Measurements from ENCODE around the gene SPX.
A peak's percentile ranks its signal among the peaks of the same experiment; 100 is the strongest.

The SPX gene, protein sequence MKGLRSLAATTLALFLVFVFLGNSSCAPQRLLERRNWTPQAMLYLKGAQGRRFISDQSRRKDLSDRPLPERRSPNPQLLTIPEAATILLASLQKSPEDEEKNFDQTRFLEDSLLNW

DNA sequence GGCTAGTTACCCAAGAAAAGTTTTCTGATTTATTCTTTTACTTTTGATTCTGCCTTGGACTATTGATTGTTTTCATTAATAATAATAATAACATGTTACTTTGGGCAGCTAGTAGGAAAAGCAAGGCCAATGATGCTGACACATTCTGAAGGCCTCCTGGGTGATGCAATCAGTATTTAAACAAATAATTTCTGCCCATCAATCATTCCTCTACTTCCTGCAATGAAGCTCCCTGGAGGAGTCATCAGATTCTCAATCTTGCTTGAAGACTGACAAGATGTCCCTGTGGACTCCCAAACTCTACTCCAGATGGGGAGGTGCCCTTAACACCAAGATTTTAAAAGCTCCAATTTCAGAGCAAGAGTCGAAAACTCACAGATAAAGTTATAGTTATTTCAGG is at the start of gene SPX:
TSS of gene SPX (plus strand) at position 244 of the 400 bp plus-strand sequence. CDS start 177 bp downstream, outside the sequence.
- ATAC-seq (no peak), DNase-seq (no peak)

DNA sequence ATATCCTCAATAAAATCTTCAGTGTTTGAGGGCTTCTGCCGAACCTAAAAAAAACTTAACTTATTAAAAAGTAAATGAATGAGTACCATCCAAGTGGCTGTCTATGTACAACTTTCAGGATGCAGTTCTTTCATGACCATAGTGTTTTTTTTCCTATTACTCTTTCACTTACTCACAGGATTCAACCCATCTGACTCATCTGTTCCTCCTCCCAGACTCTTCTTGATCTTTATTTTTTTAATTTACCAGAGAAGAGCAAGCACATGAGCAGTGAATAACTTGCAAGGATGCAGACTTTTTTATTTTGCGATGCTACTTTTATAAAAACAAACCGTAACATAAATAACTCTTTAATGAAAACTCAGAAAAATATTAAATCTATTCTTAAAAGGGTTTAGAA is 49.1 kb upstream of the SPX start:
- no peak for DNase-seq
- peak; percentile 87 for ATAC-seq

DNA sequence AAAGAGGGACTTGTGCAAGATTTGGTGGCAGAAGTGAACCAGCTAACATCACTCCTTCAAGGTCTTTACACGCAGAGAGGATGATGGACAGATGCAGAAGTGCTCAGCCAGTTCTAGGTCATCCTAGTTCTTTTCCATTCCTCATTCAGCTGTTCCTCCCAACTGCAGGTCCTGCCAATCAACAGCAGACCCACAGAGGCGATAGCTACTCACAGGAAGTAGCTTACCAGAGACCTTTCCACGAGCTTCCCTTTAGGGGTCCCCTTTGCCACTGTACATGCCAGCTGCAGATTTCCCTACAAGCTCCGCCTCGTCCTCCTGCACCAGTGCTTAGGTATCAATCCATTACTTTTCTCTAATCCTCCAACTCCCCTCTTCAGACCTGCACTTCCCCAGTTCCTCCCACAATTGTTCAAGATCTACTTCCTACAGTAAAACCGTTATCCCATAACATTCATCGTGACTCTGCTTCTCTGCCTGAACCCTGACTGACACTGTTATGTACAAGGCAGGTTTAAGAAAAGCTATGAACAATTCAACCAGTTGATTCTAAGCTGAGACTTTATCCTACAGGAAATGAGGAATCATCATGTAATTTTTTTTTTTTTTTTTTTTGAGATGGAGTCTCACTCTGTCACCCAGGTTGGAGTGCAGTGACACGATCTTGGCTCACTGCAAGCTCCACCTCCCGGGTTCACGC is 47.2 kb upstream of the SPX start:
- no peak for DNase-seq
- no peak for ATAC-seq

DNA sequence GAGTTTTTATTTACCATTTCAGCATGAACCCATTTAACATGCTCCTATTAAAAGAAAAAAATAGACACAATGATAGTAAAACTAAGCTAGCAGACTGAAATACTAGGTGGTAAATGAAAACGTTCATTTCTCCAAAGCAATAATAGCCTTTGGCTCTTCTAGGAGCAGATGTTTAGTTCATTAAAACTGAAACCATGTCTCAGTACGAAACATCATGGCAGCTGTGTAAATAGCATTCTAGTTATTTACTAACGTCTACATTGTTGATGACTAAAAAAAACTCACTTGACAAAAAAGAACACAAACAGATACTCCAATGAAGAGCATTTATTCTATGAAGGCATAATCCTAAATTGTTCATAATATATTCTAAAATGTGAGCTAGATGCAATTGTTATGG is 42.6 kb upstream of the SPX start:
- ATAC-seq: no peak
- DNase-seq: no peak

DNA sequence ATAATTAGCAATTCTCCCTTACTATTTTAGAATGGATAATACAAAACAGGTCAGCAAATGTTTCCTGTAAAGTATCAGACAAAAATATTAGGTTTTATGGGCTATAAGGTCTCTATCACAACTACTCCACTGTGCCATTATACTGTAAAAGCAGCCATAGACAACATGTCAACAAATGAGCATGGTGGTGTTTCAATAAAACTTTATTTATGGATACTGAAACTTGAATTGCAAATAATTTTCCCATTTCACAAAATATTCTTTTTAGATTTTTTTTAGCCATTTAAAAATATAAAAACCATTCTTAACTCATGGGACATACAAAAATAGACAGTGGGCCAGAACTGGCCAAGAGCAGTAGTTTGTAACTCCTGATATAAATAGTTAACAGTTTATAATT is 40.1 kb upstream of the SPX start:
- DNase-seq (no peak), ATAC-seq (no peak)

DNA sequence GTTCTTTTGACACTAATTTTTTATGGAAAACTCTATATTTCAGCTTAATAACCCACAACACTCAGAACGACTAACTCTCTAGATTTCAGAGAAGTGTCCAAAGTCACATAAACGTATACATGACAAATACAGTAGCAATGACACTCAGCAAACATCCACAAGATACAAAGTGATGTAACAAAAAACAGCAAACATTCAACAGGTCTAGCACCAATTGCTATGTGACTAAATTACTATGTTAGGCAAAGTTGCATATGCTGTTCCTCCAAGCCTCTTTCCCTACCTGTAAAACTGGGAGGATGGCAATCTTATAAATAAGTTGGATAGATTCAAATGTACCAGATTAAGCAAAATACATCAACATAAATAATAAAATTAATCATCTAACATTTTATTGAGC is 26.3 kb upstream of the SPX start:
- ATAC-seq (no peak), DNase-seq (no peak)

DNA sequence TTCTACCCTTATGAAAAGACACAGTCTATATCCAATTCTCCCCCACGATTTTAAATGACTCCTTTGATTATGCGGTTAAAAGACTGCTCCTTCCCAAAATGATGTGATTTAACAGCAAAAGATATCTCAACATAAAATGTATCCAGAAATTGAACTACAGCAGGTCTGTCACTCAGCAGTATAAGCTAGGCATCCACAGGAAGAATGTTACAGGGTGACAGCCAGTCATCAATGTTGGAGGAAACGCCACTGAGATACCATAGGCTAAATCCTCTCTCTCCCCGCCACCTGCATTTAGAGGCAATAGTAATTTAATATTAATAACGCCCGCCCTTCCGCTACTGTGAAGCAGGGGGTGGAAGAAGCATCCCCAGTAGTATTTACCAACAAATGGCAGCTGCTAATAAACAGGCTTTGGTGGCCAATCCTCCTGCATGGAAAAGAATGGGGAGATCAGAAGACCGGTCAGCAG is 25.3 kb upstream of the SPX start:
- ATAC-seq (no peak), DNase-seq (no peak)

DNA sequence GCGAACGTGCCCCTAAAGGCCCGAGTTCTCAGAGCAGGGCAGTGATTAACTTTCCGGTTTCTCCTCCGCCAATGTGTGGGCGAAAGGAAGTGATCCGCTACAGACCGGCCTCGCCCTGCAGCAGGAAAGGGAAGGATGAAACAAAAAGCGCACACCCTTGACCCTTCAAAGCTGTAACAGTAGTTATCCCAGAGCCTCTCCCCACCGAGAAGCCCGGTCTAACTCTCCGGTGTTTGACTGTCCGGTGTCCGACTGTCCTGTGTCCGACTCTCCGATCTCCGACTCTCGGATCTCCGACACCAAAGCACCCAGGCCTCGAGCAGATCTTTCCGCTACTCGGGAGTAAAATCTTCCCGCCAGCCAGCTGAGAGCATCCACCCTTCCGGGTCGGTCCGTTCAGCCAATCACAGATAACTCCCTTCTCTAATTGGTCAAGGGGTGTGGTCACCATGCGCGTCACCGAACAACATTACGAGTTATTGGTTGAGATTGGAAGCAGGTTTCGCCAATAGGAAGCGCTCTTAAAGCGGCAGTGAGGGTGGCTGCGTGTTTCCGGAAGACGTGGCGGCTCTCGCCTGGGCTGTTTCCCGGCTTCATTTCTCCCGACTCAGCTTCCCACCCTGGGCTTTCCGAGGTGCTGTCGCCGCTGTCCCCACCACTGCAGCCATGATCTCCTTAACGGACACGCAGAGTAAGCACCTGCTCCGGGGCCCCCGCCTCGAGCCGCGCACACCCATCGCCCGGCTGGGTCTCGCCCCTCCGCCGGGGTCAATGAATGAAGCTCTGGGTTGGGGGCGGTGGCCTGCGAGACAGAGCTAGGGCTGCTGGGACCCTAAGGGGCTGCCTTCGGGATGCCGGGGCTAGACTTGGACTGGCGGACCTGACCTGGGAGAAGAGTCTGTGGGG is 24.6 kb upstream of the SPX start, which contains the start of the genes GOLT1B and RECQL:
TSS of gene GOLT1B (plus strand) at position 532 of the 906 bp plus-strand sequence. CDS start at position 667, 135 bp downstream.
TSS of gene RECQL (minus strand) at position 378 of the 906 bp plus-strand sequence. CDS start 2,065 bp downstream, outside the sequence.
- DNase-seq: peak; percentile 85
- ATAC-seq: peak; percentile 96

DNA sequence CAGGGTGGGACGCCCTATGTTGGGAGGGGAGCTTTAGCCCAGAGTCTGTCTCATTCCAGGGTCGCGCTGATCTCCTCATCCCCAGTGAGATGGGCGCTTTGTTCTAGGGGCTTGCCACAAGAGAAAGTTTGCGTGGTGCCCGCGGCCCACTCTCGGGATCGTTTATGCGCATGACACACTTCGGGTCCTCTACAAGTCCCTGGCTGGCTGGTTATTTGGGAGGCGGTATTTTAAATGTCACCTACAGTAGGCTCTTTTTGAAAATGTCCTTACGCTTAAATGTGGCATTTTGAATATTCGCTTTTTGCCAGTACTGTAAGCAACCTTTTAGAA is 24.0 kb upstream of the SPX start:
- ATAC-seq (no peak), DNase-seq (peak; percentile 43)

DNA sequence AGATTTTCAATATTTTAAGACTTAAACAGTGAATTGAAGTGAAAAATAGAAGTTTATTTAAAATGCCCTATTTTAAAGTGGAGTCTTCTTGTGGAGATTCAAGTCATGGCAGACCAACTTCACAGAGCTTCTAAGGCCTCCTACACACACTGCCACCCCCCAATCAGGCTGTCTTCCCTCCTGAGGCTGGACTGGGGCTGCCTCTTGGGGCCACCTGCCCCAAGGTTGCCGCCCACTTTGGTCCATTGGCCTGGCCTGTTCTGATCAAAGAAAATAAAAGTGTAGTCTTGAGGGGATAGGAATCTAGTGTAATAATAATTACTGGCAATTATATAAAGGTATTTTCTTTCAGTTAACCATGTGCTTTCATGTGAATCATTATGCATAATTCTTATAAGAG is 23.2 kb upstream of the SPX start:
- DNase-seq (peak; percentile 10), ATAC-seq (no peak)

DNA sequence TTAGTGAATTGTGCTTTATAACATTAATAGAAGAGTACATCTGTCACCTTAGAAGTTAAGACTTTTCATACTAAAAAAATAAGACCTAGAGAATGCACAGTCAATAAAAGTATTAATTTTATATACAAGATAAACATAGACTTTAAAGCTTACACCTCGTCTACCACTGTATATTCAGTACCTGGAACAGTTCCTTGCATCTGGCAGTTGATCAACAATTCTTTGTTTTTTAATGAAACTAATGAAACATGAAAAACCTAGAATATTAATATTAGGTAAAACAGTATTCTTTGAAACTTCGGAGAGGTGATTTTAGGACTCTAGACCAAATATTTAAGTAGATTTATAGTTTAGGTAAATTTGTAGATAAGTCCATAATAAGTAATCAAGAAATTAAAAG is 20.2 kb upstream of the SPX start:
- DNase-seq (no peak), ATAC-seq (no peak)

DNA sequence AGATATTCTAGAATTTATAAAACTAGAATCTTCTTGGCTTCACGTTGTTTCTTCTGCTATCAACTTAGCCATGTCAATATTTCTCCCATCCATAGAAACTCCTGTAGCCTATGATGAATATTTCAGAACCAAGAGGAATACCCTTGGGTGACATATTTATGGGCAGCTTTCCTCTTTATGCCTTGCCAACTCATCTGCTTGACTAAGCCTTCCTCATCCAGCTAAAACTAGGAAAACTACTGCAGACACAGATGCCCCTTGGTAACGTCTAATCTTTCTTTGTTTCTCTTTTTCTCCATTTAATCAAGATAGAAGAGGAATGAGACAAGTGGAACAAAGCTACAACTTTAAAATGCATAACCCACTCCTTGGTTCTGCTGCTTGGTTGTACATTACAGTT is 18.2 kb upstream of the SPX start:
- DNase-seq: no peak
- ATAC-seq: no peak

DNA sequence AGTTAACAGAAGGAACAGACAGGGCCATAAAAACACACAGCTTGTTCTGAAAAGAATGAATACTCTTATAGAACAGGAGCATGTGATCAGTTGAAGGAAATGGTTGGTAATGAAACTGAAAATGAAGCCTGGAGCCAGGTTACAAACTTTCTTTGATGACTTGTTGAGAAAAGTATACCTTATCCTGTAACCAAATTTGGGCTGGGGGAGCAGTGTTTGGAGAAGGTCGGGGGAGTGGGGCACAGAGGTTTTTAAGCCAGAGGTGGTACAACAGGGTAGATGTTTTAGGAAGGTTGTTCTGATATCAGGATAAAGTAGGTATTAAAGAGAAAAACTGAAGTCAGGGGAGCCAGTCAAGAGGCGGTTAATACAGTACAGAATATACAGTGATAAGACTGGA is 16.3 kb upstream of the SPX start:
- DNase-seq (no peak), ATAC-seq (peak; percentile 46)

DNA sequence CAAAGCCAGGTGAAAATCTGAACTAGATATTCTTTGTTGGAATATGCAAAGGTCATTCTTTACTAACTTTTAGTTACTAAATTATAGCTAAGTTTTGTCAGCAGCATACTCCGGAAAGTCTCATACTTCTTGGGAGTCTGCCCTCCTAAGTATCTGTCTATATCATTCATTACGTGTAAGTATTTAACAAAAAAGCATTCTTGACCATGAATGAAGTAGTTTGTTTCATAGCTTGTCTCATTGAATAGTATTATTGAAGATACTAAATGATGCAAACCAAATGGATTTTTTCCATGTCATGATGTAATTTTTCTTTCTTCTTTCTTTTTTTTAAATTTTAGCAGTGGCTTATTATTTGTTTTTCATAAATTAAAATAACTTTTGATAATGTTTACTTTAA is 9.8 kb upstream of the SPX start:
- no peak for DNase-seq
- no peak for ATAC-seq

DNA sequence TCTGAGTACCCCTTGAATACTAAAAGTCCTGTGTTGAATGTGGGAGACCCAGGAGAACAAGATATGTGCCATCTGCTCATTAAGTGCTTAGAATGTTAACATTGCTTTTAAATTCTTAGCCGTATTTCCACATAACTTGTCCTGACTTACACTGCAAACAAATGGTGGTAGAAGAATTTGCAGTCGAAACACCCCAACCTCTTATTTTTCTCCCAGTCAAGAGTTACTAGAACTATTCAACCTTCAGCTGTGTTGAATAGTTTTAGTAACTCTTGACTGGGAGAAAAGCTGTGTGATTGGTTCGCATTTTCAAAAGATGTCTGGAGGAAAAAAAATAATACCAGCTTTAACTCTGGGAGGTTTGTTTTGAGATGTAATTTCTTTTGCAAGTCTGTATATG is 7.6 kb upstream of the SPX start:
- ATAC-seq (no peak), DNase-seq (no peak)

DNA sequence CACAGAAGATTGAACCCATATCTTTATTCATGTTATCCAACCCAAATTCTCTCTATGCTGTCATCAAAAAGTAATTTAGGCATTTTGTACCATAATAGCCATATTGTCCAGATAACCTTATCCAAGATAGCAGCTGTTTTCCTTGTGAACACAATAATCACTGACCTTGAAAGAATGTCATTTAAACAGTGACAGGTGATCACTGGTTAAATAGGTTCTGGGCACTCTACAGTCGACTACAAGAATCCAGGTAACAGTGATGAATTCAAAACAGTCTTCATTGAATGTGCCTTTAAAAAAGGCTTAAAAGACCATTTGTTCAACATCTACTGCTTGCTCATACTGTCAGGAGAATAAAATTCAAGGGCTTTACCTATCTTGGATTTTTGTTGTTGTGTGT is 4.6 kb upstream of the SPX start:
- no peak for ATAC-seq
- no peak for DNase-seq

DNA sequence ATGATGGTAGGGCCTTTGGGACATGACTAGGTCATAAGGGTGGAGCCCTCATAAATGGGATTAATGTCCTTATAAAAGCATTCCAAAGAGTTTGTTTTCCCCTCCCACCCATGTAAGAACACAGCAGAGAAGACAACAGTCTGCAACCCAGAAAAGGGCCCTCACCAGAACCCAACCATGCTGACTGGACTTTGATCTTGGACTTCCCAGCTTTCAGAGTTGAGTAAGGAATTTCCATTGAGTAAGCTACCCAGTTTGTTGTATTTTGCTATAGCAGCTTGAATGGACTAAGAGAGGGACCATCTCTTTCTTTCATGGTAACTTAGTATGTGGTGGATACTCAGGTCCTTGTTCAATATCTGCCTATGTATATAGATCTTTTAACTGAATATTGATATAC is 2.9 kb upstream of the SPX start:
- ATAC-seq (no peak), DNase-seq (no peak)

DNA sequence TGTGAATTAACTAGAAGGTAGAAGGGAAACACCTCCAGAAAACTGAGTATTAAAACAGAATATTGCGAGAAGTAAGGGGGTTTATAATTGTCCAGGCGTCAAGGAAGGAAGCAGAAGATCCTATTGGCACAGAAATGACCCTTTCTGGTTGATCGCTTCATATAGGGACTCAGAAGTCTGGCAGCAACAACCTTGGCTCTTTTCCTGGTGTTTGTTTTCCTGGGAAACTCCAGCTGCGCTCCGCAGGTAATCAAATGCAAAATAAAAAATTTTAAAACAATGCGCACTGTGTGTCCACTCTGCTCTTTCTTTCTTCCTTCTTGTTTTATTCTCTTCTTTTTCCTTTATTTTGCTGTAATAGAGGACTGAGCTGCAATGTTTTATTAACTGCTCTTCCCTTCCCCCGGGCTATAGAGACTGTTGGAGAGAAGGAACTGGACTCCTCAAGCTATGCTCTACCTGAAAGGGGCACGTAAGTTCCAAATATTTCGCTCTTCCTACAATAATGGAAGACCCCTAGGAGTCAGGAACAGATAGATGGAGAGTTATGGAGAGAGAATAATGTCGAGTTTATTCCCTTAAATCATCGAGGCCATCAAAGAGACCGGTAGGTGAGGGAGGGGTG is 737 bp downstream of the SPX start:
- no peak for DNase-seq
- no peak for ATAC-seq

DNA sequence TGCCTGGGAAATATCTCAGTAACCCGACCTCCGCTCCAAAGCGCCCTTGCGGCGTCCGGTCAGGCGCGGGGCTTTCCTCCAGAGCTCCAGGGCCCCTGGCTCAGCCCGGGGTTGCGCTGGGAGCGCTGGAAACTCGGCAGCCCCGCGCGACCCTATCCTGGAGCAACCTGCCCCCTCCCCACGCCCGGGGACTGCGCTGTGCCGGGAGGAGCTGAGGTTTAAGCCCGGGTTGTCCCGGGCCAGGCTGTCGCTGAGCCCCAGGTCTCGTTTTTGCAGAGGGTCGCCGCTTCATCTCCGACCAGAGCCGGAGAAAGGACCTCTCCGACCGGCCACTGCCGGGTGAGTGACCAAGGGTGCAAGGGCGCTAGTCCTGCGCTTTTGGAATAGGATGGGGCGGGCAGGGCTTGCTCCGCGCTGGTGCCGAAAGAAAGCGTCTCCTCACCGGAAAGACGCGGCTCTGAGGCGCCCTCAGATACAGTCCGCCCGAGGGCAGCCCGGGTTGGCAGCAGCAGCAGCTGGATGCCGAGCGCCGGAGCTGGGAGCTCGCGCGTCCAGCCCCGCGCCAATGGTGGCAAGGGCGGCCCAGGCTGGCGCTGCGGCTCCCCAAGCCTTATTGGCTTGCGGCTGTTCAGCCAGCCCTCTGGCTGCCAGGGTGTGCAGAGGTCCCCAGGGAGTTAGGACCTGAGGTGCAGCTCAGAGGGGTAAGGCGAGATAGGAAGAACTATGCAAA is 1.5 kb downstream of the SPX start:
- DNase-seq (peak; percentile 71), ATAC-seq (peak; percentile 96)

DNA sequence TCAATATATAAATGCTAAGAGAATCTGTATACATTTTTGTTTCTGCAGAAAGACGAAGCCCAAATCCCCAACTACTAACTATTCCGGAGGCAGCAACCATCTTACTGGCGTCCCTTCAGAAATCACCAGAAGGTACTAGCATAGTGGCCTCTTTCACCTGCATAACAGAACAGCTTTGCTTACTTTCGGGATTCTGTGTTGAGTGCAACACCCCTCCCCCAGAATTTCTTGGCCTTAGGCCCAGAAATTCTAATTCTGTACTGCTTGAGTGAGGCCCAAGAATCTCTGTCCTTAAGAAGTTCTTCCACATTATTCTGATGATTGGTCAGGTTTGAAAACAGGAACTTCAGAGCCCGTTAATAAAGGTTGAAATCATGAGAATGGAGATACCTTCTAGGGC is 2.9 kb downstream of the SPX start:
- no peak for DNase-seq
- ATAC-seq: no peak

DNA sequence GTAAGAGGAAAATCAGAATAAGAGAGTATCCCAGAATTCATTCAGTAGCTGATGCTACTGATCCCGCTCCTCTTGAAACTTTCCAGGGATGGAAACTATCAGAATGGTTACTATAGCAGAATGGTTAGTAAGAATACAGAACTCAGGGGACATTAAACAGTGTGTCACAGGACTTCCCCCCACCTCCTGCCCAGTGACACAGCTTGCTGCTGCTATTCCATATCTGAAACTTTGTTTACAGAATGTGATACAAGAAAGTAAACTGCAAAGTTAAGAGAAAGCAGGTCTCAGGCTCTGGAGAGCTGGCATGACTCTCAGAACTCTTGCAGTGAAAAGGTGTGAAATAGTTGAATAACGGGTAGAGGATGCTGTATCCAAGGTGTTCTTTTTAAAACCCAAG is 3.4 kb downstream of the SPX start:
- no peak for ATAC-seq

DNA sequence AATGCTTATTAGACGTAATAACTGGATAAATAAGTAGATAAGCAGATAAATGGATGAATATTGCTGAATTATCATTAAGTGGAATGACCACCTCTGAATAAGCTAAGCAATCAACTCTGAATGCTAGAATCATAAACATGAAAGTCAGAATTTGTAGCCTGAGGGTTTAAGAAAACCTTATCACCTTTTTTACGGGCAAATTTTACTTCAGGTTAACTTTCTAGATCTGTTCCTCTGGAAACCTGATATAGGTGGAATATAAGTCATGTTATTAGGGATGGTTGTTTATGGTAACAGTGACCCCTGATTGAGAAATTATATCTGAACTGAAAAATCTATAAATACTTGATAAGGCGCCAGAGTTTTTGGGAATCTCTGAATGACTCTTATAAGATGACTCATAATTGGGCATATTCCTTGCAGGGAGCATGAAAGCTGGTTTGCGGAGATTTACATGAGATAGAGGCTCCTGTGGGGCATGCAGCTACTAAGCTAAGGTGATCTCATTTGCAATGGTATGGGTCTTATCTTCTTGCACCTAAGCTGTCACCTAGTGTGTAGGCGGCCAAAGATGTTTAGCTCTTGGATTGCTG is 12.1 kb downstream of the SPX start:
- no peak for ATAC-seq
- DNase-seq: no peak

More for the DNA sequence above, 3.4 kb downstream of the SPX start:
- no peak for DNase-seq

Data from stimulated activated naive CD8-positive, alpha-beta T cell treated with anti-CD3 and anti-CD28 coated beads, Interleukin-15, Interleukin-2, amounts not matched to agents 100 U/mL and 50 U/mL, for 24 hours (primary cell).